ENCODE data around the gene ATL2.
"Not testable (repeated sequence)": the region's sequence is repeated elsewhere in the genome, so short reads cannot be mapped to it uniquely, and the experiment has no call there.

Gene ATL2

DNA sequence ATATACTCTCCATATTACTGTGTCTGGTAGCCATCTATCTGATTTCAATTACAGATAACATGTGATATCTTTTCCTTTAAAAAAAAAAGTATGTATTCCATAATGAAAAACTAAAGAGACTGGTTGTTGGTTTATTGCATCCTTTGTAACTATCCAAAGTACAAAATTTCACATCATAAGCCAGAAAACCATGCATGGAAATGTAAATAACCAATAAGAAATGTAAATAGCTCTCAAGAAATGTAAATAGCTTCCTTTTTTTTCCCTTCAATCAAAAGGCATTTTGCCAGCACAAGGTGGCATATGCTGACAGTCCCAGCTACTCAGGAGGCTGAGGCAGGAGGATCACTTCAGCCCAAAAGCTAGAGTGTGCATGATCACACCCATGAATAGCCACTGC is 59.3 kb downstream of the ATL2 start:
- DNase-seq (ENCODE audit: low spot score in 2 of 2): no peak
- H3K9me3 Mint-ChIP-seq: no peaks in the 10 kb centered on the region
- peaks cover 13% of the 10 kb centered on the region for H3K4me1 Mint-ChIP-seq
- no peak overlapping the region for H3K27ac Mint-ChIP-seq
- peaks cover 75% of the 10 kb centered on the region for H3K36me3 Mint-ChIP-seq
- no peak for ATAC-seq
- no peak overlapping the region for H3K4me3 Mint-ChIP-seq

DNA sequence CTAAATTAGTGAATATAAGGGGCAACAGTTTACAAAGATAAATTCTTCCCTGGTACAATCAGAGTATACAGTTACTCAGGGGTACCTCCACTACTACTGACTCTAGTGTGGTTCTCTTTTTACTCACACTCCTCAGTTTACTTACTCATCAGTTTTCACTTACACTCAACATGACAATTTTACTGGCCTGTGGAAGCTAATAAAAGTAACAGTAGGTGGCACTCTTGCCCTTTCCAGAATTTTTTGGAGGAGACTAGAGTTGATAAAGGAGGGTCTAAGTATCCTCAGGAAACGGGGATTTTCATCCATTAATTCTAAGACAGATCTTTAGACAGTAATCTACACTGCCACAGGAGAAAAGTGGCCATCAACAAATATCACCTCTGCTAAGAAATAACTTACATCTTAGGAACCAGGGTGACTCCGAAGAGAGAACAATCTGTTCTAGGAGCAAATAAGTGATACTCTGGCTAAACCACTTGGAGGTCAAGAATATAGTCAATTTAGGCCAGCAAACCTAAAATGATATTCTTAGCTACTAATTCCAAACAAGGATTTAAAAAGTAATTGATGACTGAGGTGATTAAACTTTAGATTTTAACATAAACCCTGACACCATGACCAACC is 61.3 kb downstream of the ATL2 start:
- Mint-ChIP-seq H3K9me3 (no peaks in the 10 kb centered on the region), H3K4me3 (no peak overlapping the region), H3K36me3 (peaks cover 86% of the 10 kb centered on the region), H3K4me1 (peaks cover 13% of the 10 kb centered on the region), H3K27ac (no peak overlapping the region)
- DNase-seq (ENCODE audit: low spot score in 2 of 2): no peak
- peak; percentile 100 for ATAC-seq

DNA sequence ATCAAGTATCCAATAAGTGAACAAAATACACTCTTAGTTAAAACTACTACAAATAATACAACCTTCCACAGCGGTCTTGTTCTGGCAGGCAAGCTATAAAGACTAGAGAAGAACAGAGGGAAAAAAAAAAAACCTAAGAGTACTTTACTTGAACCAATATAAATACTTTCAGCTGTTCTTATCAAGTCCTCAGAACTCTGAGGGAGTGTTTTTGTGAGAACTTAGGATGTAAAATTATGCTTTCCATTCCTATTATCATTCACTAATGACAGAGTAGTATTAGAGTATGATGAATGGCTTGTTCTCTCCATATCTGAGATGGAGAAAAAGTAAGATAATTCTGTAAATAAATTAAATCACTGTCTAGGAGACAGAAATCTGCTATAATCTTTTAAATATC is 68.3 kb downstream of the ATL2 start:
- H3K9me3 Mint-ChIP-seq: no peaks in the 10 kb centered on the region
- peaks cover 99% of the 10 kb centered on the region for H3K36me3 Mint-ChIP-seq
- no peak overlapping the region for H3K27ac Mint-ChIP-seq
- DNase-seq (ENCODE audit: low spot score in 2 of 2) (no peak), ATAC-seq (no peak)
- peaks cover 17% of the 10 kb centered on the region for H3K4me1 Mint-ChIP-seq
- H3K4me3 Mint-ChIP-seq: no peak overlapping the region

DNA sequence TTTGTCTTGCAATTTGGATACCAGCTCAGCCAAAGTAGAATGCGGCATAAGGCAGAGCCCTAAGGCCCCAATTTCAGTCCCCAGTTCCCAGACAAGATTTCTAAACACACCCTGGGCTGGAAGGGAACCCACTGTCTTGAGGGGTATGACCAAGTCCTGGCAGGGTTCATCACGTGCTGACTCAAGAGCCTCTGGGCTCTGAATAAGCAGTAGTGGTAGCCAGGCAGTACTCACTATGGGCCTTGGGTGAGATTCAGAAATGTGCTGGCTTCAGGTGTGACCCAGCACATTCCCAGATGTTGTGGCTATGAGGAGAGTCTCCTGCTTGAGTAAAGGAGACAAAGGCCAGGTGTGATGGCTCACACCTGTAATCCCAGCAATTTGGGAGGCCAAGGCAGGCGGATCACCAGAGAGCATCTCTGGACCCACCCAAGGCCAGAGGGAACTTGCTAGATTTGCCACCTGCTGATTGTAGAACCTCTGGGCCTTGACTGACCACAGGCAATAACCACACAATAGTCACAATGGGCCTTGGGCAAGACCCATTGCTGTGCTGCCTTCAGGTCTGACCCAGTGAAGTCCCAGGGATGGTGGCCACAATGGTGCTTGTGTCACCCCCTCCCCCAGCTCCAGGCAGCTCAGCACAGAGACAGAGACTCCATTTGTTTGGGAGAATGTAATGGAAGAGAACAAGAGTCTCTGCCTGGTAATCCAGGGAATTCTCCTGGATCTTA is 74.9 kb downstream of the ATL2 start:
- peak overlapping the region; percentile 44 for H3K27ac Mint-ChIP-seq
- ATAC-seq (peak; percentile 56), DNase-seq (ENCODE audit: low spot score in 2 of 2) (no peak)
- H3K9me3 Mint-ChIP-seq: no peaks in the 10 kb centered on the region
- no peak overlapping the region for H3K4me3 Mint-ChIP-seq
- peaks cover 41% of the 10 kb centered on the region for H3K4me1 Mint-ChIP-seq
- H3K36me3 Mint-ChIP-seq: peaks cover 96% of the 10 kb centered on the region

DNA sequence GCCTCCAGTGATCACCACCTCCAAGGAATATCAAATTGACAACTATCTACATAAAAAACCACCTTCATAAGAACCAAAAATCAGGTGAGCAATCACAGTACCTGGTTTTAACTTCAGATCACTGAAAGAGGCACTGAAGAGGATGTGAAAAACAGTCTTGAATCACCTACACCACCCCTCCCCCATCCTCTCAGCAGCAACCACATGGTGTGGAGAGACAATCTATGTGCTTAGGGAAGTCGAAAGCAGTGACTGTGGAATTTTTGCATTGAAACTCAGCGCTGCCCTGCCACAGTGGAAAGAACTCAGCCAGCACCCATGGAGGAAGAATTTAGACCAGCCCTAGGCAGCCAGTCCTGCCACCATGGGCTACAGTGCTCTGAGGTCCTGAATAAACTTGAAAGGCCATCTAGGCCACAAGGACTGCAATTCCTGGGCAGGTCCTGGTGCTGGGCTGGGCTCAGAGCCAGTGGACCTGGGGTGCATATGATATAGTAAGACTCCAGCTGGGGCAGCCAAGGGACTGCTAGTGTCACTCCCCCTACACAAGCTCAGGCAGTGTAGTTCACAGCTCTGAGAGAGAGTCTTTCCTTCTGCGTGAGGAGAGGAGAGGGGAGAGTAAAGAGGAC is 75.6 kb downstream of the ATL2 start:
- H3K36me3 Mint-ChIP-seq: peaks cover 97% of the 10 kb centered on the region
- DNase-seq (ENCODE audit: low spot score in 2 of 2): no peak
- H3K4me3 Mint-ChIP-seq: no peak overlapping the region
- no peaks in the 10 kb centered on the region for H3K9me3 Mint-ChIP-seq
- H3K4me1 Mint-ChIP-seq: peaks cover 40% of the 10 kb centered on the region
- peak; percentile 36 for ATAC-seq
- no peak overlapping the region for H3K27ac Mint-ChIP-seq

DNA sequence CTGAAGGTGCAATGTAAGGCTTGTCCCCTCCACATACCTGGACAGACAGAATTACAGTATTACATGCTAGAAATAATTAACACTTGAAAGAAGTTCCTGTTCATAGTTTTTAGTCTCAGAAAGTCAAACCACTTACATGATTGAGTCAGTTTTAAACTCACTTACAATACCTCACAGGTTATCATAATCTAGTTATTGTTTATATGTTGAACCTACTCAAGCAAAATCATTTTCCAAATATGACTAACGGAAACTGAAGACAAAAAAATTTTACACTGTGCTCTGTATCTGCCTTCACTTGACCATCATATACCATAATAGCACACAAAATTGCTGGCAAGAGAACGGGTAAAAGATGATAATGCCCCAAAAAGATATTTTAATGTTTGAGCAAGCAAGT is 78.5 kb downstream of the ATL2 start:
- peaks cover 93% of the 10 kb centered on the region for H3K36me3 Mint-ChIP-seq
- no peak overlapping the region for H3K4me3 Mint-ChIP-seq
- H3K4me1 Mint-ChIP-seq: peaks cover 22% of the 10 kb centered on the region
- H3K9me3 Mint-ChIP-seq: no peaks in the 10 kb centered on the region
- H3K27ac Mint-ChIP-seq: no peak overlapping the region
- peak; percentile 61 for ATAC-seq
- no peak for DNase-seq (ENCODE audit: low spot score in 2 of 2)

DNA sequence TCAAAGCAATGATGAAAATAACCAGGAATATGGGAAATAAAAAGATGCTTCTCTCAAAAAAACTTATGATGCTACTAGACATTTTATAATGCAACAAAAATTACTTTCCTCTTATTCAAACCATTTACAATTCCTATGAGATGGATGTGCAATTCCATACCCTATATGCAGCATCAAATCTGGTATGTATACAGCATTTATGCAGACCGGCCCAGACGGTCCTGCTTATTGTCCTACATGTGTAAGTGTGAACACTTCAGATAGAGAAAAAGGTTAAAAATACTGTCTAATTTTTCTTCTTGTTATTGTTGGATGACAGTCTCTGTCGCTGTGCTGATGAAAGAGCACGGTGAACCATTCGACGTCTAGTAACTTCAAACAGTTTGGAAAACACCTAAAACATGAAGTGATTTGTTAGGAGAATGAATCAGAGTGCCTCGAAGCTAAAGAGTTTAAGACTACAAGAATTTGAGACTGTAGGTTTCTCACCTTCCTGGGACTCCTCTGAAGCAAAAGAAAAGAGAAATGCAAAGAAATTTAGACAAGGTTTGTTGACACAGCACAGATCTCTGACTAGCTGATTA is 80.8 kb downstream of the ATL2 start:
- Mint-ChIP-seq H3K9me3 (no peaks in the 10 kb centered on the region), H3K4me3 (no peak overlapping the region), H3K4me1 (peaks cover 2% of the 10 kb centered on the region), H3K27ac (no peak overlapping the region), H3K36me3 (peaks cover 73% of the 10 kb centered on the region)
- DNase-seq (ENCODE audit: low spot score in 2 of 2) (no peak), ATAC-seq (no peak)

DNA sequence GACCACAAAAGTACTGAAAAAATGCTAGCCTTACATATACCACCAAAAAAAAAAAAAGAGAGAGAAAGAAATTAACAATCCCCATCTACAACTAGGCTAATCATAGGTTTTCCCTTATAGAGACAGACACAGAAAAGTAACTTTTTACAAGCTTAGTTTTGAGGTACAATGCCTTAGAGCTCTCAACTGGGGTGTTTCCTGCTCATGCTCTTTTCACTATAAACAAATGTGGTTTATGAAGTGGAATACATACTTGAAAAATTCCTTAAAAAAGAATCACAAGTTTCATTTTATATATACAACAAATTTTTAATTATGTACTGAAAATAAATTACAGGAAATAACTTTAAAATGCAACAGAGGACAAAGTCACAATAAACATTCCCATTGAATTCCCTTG is 82.5 kb downstream of the ATL2 start:
- no peak for ATAC-seq

DNA sequence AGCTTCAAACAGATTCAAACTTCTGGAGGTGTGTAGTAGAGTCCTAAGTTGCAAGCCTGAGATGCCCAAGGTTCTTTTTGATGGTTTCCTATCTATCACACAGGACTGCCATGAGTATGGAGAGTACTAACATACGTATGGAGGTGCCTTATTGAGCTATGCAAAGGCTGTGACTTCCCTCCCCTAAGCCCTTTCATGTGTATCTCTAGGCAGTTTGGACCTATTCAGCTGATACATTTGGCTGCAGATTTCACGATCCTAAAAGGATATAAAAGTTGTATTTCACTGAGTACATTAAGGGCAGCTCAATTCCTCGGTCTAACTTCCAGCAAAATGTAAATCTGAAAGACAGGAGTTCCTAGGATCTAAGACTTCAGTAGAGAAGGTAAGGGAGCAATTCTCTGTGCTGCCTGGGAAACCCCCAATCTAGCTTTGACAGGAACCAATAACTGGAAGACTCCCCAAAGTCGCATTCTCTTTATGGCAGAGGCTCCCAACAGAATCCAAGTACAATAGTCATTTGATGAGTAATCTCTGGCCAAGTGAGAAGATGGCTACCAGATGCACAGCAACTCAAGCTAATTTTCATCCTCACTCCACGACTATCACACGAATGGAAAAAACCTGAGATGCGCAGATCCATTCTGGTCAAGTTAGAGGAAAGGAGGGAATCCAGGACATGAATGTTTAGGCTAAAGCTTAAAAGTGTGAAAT is 83.8 kb downstream of the ATL2 start:
- no peak for DNase-seq (ENCODE audit: low spot score in 2 of 2)
- Mint-ChIP-seq H3K9me3 (no peaks in the 10 kb centered on the region), H3K36me3 (peaks cover 43% of the 10 kb centered on the region), H3K4me1 (no peaks in the 10 kb centered on the region), H3K4me3 (no peak overlapping the region), H3K27ac (no peak overlapping the region)
- no peak for ATAC-seq

More for the DNA sequence above, 82.5 kb downstream of the ATL2 start:
- no peak overlapping the region for H3K27ac Mint-ChIP-seq
- no peaks in the 10 kb centered on the region for H3K9me3 Mint-ChIP-seq
- peaks cover 56% of the 10 kb centered on the region for H3K36me3 Mint-ChIP-seq
- no peak for DNase-seq (ENCODE audit: low spot score in 2 of 2)
- H3K4me3 Mint-ChIP-seq: no peak overlapping the region
- no peaks in the 10 kb centered on the region for H3K4me1 Mint-ChIP-seq

DNA sequence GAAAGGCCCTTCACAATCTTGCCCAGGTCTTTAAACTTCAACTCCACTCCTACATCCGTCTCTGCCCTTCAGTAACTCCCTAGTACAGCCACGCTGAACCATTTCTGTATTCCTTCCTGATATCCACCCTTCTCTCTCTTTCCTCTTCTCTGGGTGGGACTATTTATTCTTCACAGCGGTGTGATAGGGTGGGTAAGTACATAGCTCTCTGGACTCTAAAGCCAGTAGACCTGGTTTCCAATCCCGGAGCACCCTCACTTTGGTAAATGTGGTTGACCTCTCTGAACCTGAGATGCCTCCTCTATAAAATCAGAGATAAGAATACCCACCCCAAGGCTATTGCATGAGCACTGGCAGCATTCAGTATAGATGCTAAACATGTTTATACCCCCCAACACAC is 86.7 kb downstream of the ATL2 start:
- H3K27ac Mint-ChIP-seq: no peak overlapping the region

DNA sequence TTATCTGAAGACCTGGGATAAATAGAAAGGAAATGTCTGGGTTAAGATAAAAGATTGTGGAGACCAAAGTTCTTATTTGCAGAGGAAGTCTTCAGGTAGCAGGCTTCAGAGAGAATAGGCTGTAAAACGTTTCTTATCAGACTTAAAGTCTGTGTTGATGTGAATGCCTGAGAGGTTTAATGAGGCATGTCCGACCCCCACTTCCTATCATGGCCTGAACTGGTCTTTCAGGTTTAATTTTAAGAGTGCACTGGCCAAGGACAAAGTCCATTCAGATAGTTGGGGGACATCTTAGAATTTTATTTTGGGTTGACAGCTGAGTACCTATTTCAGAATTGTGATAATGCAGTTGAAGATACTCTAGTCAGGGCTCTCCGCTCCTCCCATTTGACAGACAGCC is 92.1 kb downstream of the ATL2 start:
- no peaks in the 10 kb centered on the region for H3K4me1 Mint-ChIP-seq
- no peak for DNase-seq (ENCODE audit: low spot score in 2 of 2)
- no peak for ATAC-seq
- no peaks in the 10 kb centered on the region for H3K9me3 Mint-ChIP-seq
- H3K4me3 Mint-ChIP-seq: no peak overlapping the region
- no peaks in the 10 kb centered on the region for H3K36me3 Mint-ChIP-seq
- H3K27ac Mint-ChIP-seq: no peak overlapping the region

More for the DNA sequence above, 86.7 kb downstream of the ATL2 start:
- Mint-ChIP-seq H3K36me3 (peaks cover 14% of the 10 kb centered on the region), H3K9me3 (no peaks in the 10 kb centered on the region), H3K4me3 (no peak overlapping the region), H3K4me1 (no peaks in the 10 kb centered on the region)
- DNase-seq (ENCODE audit: low spot score in 2 of 2) (no peak), ATAC-seq (no peak)

DNA sequence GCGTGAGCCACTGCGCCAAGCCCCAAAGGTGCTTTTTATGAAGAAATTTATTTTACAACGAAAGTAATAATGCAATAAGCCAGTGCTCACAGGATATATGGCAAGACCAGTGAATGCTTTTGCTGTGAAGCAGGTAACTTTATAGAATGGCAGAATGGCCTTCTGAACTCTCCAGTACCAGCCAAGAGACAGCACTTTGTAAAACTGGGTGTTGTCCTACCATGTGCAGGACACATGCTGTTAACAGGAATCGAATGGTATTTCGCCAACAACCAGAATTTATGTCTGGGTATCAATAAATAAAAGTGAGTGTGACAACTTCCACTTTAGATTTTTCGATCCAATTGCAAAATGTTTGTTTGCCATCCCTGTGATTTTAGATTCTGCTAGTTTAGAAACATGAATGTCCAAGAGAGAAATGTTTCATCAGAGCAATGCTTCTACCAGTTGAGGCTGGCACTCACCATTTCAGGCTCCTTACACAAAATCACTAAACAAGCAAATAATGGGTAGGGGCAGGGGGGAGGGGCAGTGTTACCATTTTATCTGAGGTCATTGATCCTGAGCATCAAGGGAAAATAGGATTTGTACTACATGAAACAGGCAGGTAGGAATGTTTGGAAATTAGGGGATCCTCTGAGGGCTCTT is 95.9 kb downstream of the ATL2 start:
- H3K27ac Mint-ChIP-seq: no peak overlapping the region
- ATAC-seq (no peak), DNase-seq (ENCODE audit: low spot score in 2 of 2) (no peak)
- H3K4me3 Mint-ChIP-seq: no peak overlapping the region
- no peaks in the 10 kb centered on the region for H3K36me3 Mint-ChIP-seq
- no peaks in the 10 kb centered on the region for H3K4me1 Mint-ChIP-seq
- H3K9me3 Mint-ChIP-seq: no peaks in the 10 kb centered on the region

DNA sequence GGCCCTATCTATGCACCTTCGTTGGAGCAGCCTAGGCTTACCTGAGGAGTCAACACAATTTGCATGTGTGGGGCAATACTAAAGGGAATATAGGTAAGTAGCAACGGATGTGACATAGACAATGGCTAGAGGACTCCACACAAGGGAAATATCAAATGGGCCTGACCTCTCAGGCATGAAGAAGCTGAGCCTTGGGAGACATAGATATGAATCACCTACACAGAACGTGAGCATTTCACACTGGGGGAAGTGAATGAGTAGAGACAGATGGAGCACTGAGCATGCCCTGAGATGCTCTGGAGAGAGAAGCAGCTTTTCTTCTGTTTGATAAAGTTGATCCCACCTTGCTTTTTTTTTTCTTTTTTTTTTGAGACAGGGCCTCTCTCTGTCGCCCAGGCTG is 97.9 kb downstream of the ATL2 start:
- no peak overlapping the region for H3K27ac Mint-ChIP-seq
- H3K9me3 Mint-ChIP-seq: no peaks in the 10 kb centered on the region
- no peaks in the 10 kb centered on the region for H3K36me3 Mint-ChIP-seq
- DNase-seq (ENCODE audit: low spot score in 2 of 2) (no peak), ATAC-seq (no peak)
- H3K4me3 Mint-ChIP-seq: no peak overlapping the region
- H3K4me1 Mint-ChIP-seq: no peaks in the 10 kb centered on the region

DNA sequence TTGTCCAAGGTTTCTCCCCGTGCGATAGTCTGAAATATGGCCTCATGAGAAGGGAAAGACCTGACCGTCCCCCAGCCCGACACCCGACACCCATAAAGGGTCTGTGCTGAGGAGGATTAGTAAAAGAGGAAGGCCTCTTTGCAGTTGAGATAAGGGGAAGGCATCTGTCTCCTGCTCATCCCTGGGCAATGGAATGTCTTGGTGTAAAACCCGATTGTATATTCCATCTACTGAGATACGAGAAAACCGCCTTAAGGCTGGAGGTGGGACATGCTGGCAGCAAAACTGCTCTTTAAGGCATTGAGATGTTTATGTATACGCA is 99.0 kb downstream of the ATL2 start:
- not testable (repeated sequence) for H3K4me3 Mint-ChIP-seq; ATAC-seq; H3K4me1 Mint-ChIP-seq; H3K36me3 Mint-ChIP-seq; DNase-seq (ENCODE audit: low spot score in 2 of 2); H3K27ac Mint-ChIP-seq; H3K9me3 Mint-ChIP-seq
